Osteoblast (primary cell): ENCODE data around the gene PHYHIPL. TPM values are rescaled to one million over a fixed set of nuclear protein-coding genes. Genes with fewer than 3 reads are reported as not detected.

Experiments
- DNase-seq: peaks from one replicate; pipeline ENCODE4 v3.0.0; 2011; ENCODE audit warnings: low spot score, mixed read lengths; ENCODE audit not compliant: insufficient read length; ENCODE audit errors: missing footprints
- H2AFZ ChIP-seq: 2 replicates; pipeline ENCODE4 v1.6.0; 2011; ENCODE audit warnings: mild to moderate bottlenecking, low read length
- H3K27ac ChIP-seq: 2 replicates; pipeline ENCODE4 v1.5.1; 2011; ENCODE audit warnings: mild to moderate bottlenecking, low read depth, low read length, moderate library complexity
- H3K27me3 ChIP-seq: 2 replicates; pipeline ENCODE4 v1.6.0; 2012; ENCODE audit warnings: mild to moderate bottlenecking, control low read depth, inconsistent platforms, low read length, moderate library complexity; ENCODE audit not compliant: insufficient read depth
- H3K36me3 ChIP-seq: 2 replicates; pipeline ENCODE4 v1.5.1; 2011; ENCODE audit warnings: mild to moderate bottlenecking, low read length, control low read depth, moderate library complexity; ENCODE audit not compliant: insufficient read depth
- H3K4me1 ChIP-seq: 2 replicates; pipeline ENCODE4 v1.5.1; 2011; ENCODE audit warnings: mild to moderate bottlenecking, low read length, control low read depth, moderate library complexity; ENCODE audit not compliant: insufficient read depth
- H3K4me2 ChIP-seq: 2 replicates; pipeline ENCODE4 v1.6.0; 2011; ENCODE audit warnings: mild to moderate bottlenecking, low read length; ENCODE audit not compliant: insufficient read depth
- H3K4me3 ChIP-seq: fragments of 200-600 bp; sonication (generic); 3 replicates; pipeline ENCODE4 v1.5.1; 2012; ENCODE audit warnings: mild to moderate bottlenecking, low read length, inconsistent platforms; ENCODE audit not compliant: insufficient read depth
- H3K79me2 ChIP-seq: 2 replicates; pipeline ENCODE4 v1.6.0; 2012; ENCODE audit warnings: mild to moderate bottlenecking, low read length, control low read depth, inconsistent platforms; ENCODE audit not compliant: insufficient read depth
- H3K9me3 ChIP-seq: 2 replicates; pipeline ENCODE4 v1.5.1; 2011; ENCODE audit warnings: low read depth, low read length, control low read depth
- H4K20me1 ChIP-seq: 2 replicates; pipeline ENCODE4 v1.6.0; 2012; ENCODE audit warnings: mild to moderate bottlenecking, low read length, control low read depth; ENCODE audit not compliant: insufficient read depth
- CTCF ChIP-seq: IDR thresholded peaks from 2 replicates; pipeline ENCODE4 v1.5.1; 2011; ENCODE audit warnings: mild to moderate bottlenecking, low read depth, low read length, moderate library complexity; ENCODE audit errors: extremely low read depth
- total RNA-seq: library from RNA; depleted of rRNA; stranded (reverse); fragments of >200 nt; gene quantifications from 2 replicates; pipeline ENCODE4 v1.2.3, GENCODE V29; 2012

Gene PHYHIPL
- total RNA-seq, 1 donor: not detected

DNA sequence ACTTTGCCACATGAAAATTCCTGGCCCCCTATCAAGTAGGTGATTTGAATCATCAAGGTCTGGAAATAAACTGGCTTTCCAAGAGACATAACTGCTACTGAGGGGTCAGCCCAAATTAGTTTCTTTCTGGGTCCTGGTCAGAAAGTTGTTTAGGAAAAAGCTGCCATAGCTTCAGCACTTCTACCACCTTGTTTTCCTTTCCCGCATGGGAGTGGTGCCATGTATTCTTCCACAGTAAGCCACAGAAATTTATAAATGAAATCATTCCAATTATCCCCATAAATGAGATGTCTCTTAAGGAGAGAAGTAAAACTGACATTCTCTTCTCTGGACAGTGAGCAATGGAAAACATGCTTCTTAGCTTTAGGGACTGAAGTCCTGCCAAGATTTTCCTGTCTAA is 80.8 kb downstream of the PHYHIPL start:
- no peak for TF ChIP-seq CTCF
- H3K79me2 ChIP-seq: no peaks in the 10 kb centered on the region

GRCh38 chr10:59258890-59259289 is 82.4 kb downstream of the PHYHIPL start:
- Histone ChIP-seq H3K4me1 (no peaks in the 10 kb centered on the region), H3K79me2 (no peaks in the 10 kb centered on the region), H3K27me3 (no peaks in the 10 kb centered on the region), H3K36me3 (no peaks in the 10 kb centered on the region), H3K27ac (no peak overlapping the region), H4K20me1 (no peaks in the 10 kb centered on the region), H3K9me3 (no peaks in the 10 kb centered on the region), H3K4me3 (no peak overlapping the region), H2AFZ (no peak overlapping the region), H3K4me2 (no peak overlapping the region)
- no peak for DNase-seq
- no peak for TF ChIP-seq CTCF

More for the DNA sequence above, 80.8 kb downstream of the PHYHIPL start:
- no peaks in the 10 kb centered on the region for H3K9me3 ChIP-seq
- H3K4me1 ChIP-seq: no peaks in the 10 kb centered on the region
- no peak overlapping the region for H3K27ac ChIP-seq
- no peaks in the 10 kb centered on the region for H4K20me1 ChIP-seq
- no peaks in the 10 kb centered on the region for H3K36me3 ChIP-seq
- H3K4me3 ChIP-seq: no peak overlapping the region
- no peak overlapping the region for H3K4me2 ChIP-seq
- DNase-seq: no peak
- H2AFZ ChIP-seq: no peak overlapping the region
- H3K27me3 ChIP-seq: no peaks in the 10 kb centered on the region

GRCh38 chr10:59265141-59265540 is 88.7 kb downstream of the PHYHIPL start:
- H3K79me2 ChIP-seq: no peaks in the 10 kb centered on the region
- TF ChIP-seq CTCF: no peak

DNA sequence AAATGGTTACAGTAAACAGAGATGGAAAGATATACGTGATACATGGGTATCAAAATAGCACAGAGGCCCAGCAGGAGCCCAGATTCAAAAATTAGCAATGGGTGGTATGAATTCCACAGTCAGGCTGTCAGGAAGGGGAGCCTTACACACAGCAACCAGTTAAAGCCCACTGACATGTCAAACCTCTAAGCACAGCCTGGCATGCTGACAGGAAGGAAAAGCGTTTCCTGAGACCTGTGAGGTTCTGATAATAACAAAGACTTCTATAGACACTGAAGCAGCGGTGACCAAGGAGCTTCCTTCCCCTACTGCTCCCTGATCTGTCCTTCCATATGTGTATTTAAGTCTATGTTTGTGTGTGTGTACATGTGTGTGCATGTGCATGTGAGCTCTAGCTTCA is 89.9 kb downstream of the PHYHIPL start:
- no peak for DNase-seq
- Histone ChIP-seq H4K20me1 (no peaks in the 10 kb centered on the region), H3K27me3 (no peaks in the 10 kb centered on the region), H3K27ac (no peak overlapping the region), H3K4me2 (no peak overlapping the region), H3K4me1 (no peaks in the 10 kb centered on the region), H3K36me3 (no peaks in the 10 kb centered on the region), H3K9me3 (no peaks in the 10 kb centered on the region), H3K79me2 (no peaks in the 10 kb centered on the region), H2AFZ (no peak overlapping the region), H3K4me3 (no peak overlapping the region)
- TF ChIP-seq CTCF: no peak

More at GRCh38 chr10:59265141-59265540, 88.7 kb downstream of the PHYHIPL start:
- H3K27ac ChIP-seq: no peak overlapping the region
- no peak overlapping the region for H3K4me2 ChIP-seq
- H2AFZ ChIP-seq: no peak overlapping the region
- H3K4me1 ChIP-seq: no peaks in the 10 kb centered on the region
- no peak for DNase-seq
- no peaks in the 10 kb centered on the region for H4K20me1 ChIP-seq
- H3K27me3 ChIP-seq: no peaks in the 10 kb centered on the region
- no peaks in the 10 kb centered on the region for H3K9me3 ChIP-seq
- H3K4me3 ChIP-seq: no peak overlapping the region
- H3K36me3 ChIP-seq: no peaks in the 10 kb centered on the region
